Liver (tissue), 9 donors: ENCODE measurements around the gene CEP85L. TPM values are rescaled to one million over a fixed set of nuclear protein-coding genes. Genes with fewer than 3 reads are reported as not detected.

ENCODE experiments used
- DNase-seq: peaks from one replicate; pipeline ENCODE4 v3.0.0-alpha.2; 2017; ENCODE audit warnings: low spot score
- H3K27ac ChIP-seq, 2 donors: one replicate each; pipeline ENCODE4 v1.7.0; 2013; ENCODE audit warnings: inconsistent platforms in 2 of 2, low read length in 2 of 2, control low read depth in 1 of 2, low read depth in 1 of 2, mild to moderate bottlenecking in 1 of 2
- H3K27me3 ChIP-seq, 4 donors: one replicate each; pipeline versions ENCODE4 v1.6.1 to v1.7.0; 2013; ENCODE audit warnings: low read length in 3 of 4, inconsistent platforms in 1 of 4, mild to moderate bottlenecking in 1 of 4, moderate library complexity in 1 of 4; ENCODE audit not compliant: control insufficient read depth in 4 of 4, insufficient read depth in 4 of 4
- H3K36me3 ChIP-seq, 4 donors: one replicate each; pipeline versions ENCODE4 v1.6.1 to v1.7.0; 2013; ENCODE audit warnings: low read length in 3 of 4, mild to moderate bottlenecking in 3 of 4, low read depth in 1 of 4, moderate library complexity in 1 of 4; ENCODE audit not compliant: control insufficient read depth in 4 of 4, insufficient read depth in 3 of 4
- H3K4me1 ChIP-seq, 4 donors: one replicate each; pipeline versions ENCODE4 v1.6.1 to v1.7.0; 2013; ENCODE audit warnings: low read length in 3 of 4, mild to moderate bottlenecking in 3 of 4, moderate library complexity in 1 of 4; ENCODE audit not compliant: control insufficient read depth in 4 of 4, insufficient read depth in 4 of 4
- H3K4me3 ChIP-seq, 3 donors: one replicate each; pipeline versions ENCODE4 v1.6.1 to v1.7.0; 2013; ENCODE audit warnings: low read length in 3 of 3, control low read depth in 1 of 3, low read depth in 1 of 3, mild to moderate bottlenecking in 1 of 3
- H3K9ac ChIP-seq, 2 donors: one replicate each; pipeline ENCODE4 v1.7.0; 2013; ENCODE audit warnings: low read length in 2 of 2, mild to moderate bottlenecking in 2 of 2, moderate library complexity in 2 of 2, control low read depth in 1 of 2, low read depth in 1 of 2
- H3K9me3 ChIP-seq, 4 donors: one replicate each; pipeline versions ENCODE4 v1.6.1 to v1.7.0; 2013; ENCODE audit warnings: low read length in 3 of 4; ENCODE audit not compliant: control insufficient read depth in 4 of 4
- ATF3 ChIP-seq: IDR thresholded peaks from 2 replicates; pipeline ENCODE4 v1.6.1; 2016; ENCODE audit warnings: antibody characterized with exemption
- CTCF ChIP-seq: fragments of 150-350 bp; IDR thresholded peaks from 2 replicates; pipeline ENCODE4 v1.5.1; 2017; ENCODE audit warnings: improper control_type of control experiment, low read depth, low read length; ENCODE audit not compliant: missing input control
- EGR1 ChIP-seq, 2 donors: IDR thresholded peaks; 2 replicates each; pipeline ENCODE4 v1.6.1; 2016 to 2018; ENCODE audit warnings: antibody characterized with exemption in 2 of 2, low read depth in 2 of 2
- FOXA2 ChIP-seq: IDR thresholded peaks from 2 replicates; pipeline ENCODE4 v1.6.1; 2016; ENCODE audit warnings: antibody characterized with exemption
- HNF4G ChIP-seq: IDR thresholded peaks from 2 replicates; pipeline ENCODE4 v1.6.1; 2016; ENCODE audit warnings: antibody characterized with exemption
- JUND ChIP-seq, 2 donors: IDR thresholded peaks; 2 replicates each; pipeline ENCODE4 v1.6.1; 2016; ENCODE audit warnings: antibody characterized with exemption in 2 of 2
- MAX ChIP-seq: IDR thresholded peaks from 2 replicates; pipeline ENCODE4 v1.6.1; 2016; ENCODE audit warnings: antibody characterized with exemption
- NR2F2 ChIP-seq: IDR thresholded peaks from 2 replicates; pipeline ENCODE4 v1.6.1; 2016; ENCODE audit warnings: antibody characterized with exemption
- RAD21 ChIP-seq, 2 donors: IDR thresholded peaks; 2 replicates each; pipeline ENCODE4 v1.6.1; 2016; ENCODE audit warnings: antibody characterized with exemption in 2 of 2, mild to moderate bottlenecking in 2 of 2
- REST ChIP-seq: IDR thresholded peaks from 2 replicates; pipeline ENCODE4 v1.6.1; 2016; ENCODE audit warnings: antibody characterized with exemption, mild to moderate bottlenecking
- RXRA ChIP-seq, 2 donors: IDR thresholded peaks; 2 replicates each; pipeline ENCODE4 v1.6.1; 2017 to 2018; ENCODE audit warnings: antibody characterized with exemption in 2 of 2, mild to moderate bottlenecking in 1 of 2
- SP1 ChIP-seq: IDR thresholded peaks from 2 replicates; pipeline ENCODE4 v1.6.1; 2018; ENCODE audit warnings: antibody characterized with exemption, mild to moderate bottlenecking
- TAF1 ChIP-seq: conservative IDR thresholded peaks from 2 replicates; pipeline ENCODE4 v1.6.1; 2016; ENCODE audit warnings: antibody characterized with exemption, mild to moderate bottlenecking
- YY1 ChIP-seq: IDR thresholded peaks from 2 replicates; pipeline ENCODE4 v1.6.1; 2016; ENCODE audit warnings: antibody characterized with exemption, mild to moderate bottlenecking
- WGBS: extraction: QIAGEN DNeasy Blood & Tissue Kit; methylation state at CpG from one replicate; pipeline ENCODE4 v1.1.7; 2013; 5-methylcytosine and 5-hydroxymethylcytosine counted together
- polyA plus RNA-seq, 2 donors: library from polyadenylated mRNA; stranded (reverse) in 1 of 2; unstranded in 1 of 2; fragments of 200-250 nt in 1 of 2; fragments of >200 nt in 1 of 2; fragmentation: Nextera tagmentation in 1 of 2; extraction: Ambion mirVana in 1 of 2; gene quantifications; one replicate each; pipeline versions ENCODE4 v1.2.1 to v1.2.3, GENCODE V29; 2013 to 2015
- total RNA-seq, 2 donors: library from RNA; depleted of rRNA; stranded (reverse); fragments of >200 nt; gene quantifications; one replicate each; pipeline ENCODE4 v1.2.3, GENCODE V29; 2014
- donor health status: healthy.
- donor health status: healthy.
- donor health status: healthy.
- donor health status: healthy.
- donor health status: healthy.

Gene CEP85L
- total and polyA plus RNA-seq, 4 donors = 0.40 to 6.4 (median 2.3) TPM

GRCh38 chr6:118546164-118546879, 105.1 kb downstream of the CEP85L start:
- peaks cover 0 to 5% (median under 1%) of the 10 kb centered on the region in 4 donors for H3K4me1 ChIP-seq
- no peak for DNase-seq
- H3K27ac ChIP-seq = no peak overlapping the region
- H3K4me3 ChIP-seq = no peak overlapping the region
- no peak for TF ChIP-seq JUND (IDR thresholded peaks at IDR 0.05)
- no peaks in the 10 kb centered on the region for H3K27me3 ChIP-seq
- no peaks in the 10 kb centered on the region for H3K9me3 ChIP-seq
- no peaks in the 10 kb centered on the region for H3K36me3 ChIP-seq
- H3K9ac ChIP-seq = no peak overlapping the region
- 76% methylated on average over 4 of the region's 4 CpGs for WGBS

- TF ChIP-seq RAD21 (IDR thresholded peaks at IDR 0.05) (no peak), TAF1 (no peak), REST (no peak)
- WGBS = 87% methylated on average over 3 of the region's 3 CpGs
- Histone ChIP-seq H3K9ac (no peak overlapping the region), H3K36me3 (no peaks in the 10 kb centered on the region), H3K4me1 (no peaks in the 10 kb centered on the region), H3K27me3 (no peaks in the 10 kb centered on the region), H3K27ac (no peak overlapping the region), H3K9me3 (no peaks in the 10 kb centered on the region), H3K4me3 (no peak overlapping the region)
- DNase-seq = no peak
Measured at GRCh38 chr6:118544105-118544504, 107.3 kb downstream of the CEP85L start.

- 96% methylated on average over 3 of the region's 3 CpGs for WGBS
- H3K9ac ChIP-seq = no peak overlapping the region
- H3K4me3 ChIP-seq = no peak overlapping the region
- no peak for DNase-seq
- H3K27ac ChIP-seq = no peak overlapping the region
- H3K27me3 ChIP-seq = no peaks in the 10 kb centered on the region
- no peaks in the 10 kb centered on the region for H3K4me1 ChIP-seq
- no peaks in the 10 kb centered on the region for H3K9me3 ChIP-seq
- no peaks in the 10 kb centered on the region for H3K36me3 ChIP-seq
- no peak for TF ChIP-seq YY1
- no peak for TF ChIP-seq TAF1
- no peak for TF ChIP-seq RXRA (IDR thresholded peaks at IDR 0.05)
- TF ChIP-seq SP1 = no peak
- no peak for TF ChIP-seq NR2F2
- no peak for TF ChIP-seq ATF3
- TF ChIP-seq JUND (IDR thresholded peaks at IDR 0.05) = no peak
- no peak for TF ChIP-seq FOXA2
- no peak for TF ChIP-seq EGR1 (IDR thresholded peaks at IDR 0.05; ENCODE audit: low read depth in 2 of 2)
- no peak for TF ChIP-seq MAX
- no peak for TF ChIP-seq CTCF
- TF ChIP-seq REST = no peak
- TF ChIP-seq HNF4G = no peak
Measured at GRCh38 chr6:118542184-118542952, 109.0 kb downstream of the CEP85L start.
